Pulmonary artery endothelial cell (primary cell): ENCODE data around the gene EML1. TPM values are rescaled to one million over a fixed set of nuclear protein-coding genes. Genes with fewer than 3 reads are reported as not detected.
"Not testable (repeated sequence)": the region's sequence is repeated elsewhere in the genome, so short reads cannot be mapped to it uniquely, and the experiment has no call there.

Experiments used
- DNase-seq: peaks from one replicate; pipeline ENCODE4 v3.0.0-alpha.2; 2011; ENCODE audit warnings: low read depth, low spot score
- total RNA-seq: library from RNA; depleted of rRNA; stranded (reverse); fragments of >200 nt; gene quantifications from 2 replicates; pipeline ENCODE4 v1.2.3, GENCODE V29; 2014

EML1 gene
- total RNA-seq, 1 donor from 2014 or later = 71.6 TPM

- DNase-seq = peak; percentile 68
Measured at GRCh38 chr14:99755629-99756603, 37.3 kb upstream of the EML1 start.

- no peak for DNase-seq
Measured at GRCh38 chr14:99756796-99757195, 36.4 kb upstream of the EML1 start.

- DNase-seq = no peak
Measured at GRCh38 chr14:99757331-99758070, 35.7 kb upstream of the EML1 start.

GRCh38 chr14:99758121-99758821, 34.9 kb upstream of the EML1 start:
- no peak for DNase-seq

GRCh38 chr14:99758872-99759545, 34.2 kb upstream of the EML1 start:
- DNase-seq = no peak

- no peak for DNase-seq
Measured at GRCh38 chr14:99759546-99759925, 33.7 kb upstream of the EML1 start.

GRCh38 chr14:99760817-99761216, 32.4 kb upstream of the EML1 start:
- no peak for DNase-seq

- not testable (repeated sequence) for DNase-seq
Measured at GRCh38 chr14:99762911-99763310, 30.3 kb upstream of the EML1 start.

- no peak for DNase-seq
Measured at GRCh38 chr14:99763527-99764221, 29.5 kb upstream of the EML1 start.

GRCh38 chr14:99764222-99764706, 28.9 kb upstream of the EML1 start:
- no peak for DNase-seq

- no peak for DNase-seq
Measured at GRCh38 chr14:99768381-99768780, 24.8 kb upstream of the EML1 start.

GRCh38 chr14:99769123-99769522, 24.1 kb upstream of the EML1 start:
- DNase-seq = no peak

- DNase-seq = no peak
Measured at GRCh38 chr14:99769799-99770198, 23.4 kb upstream of the EML1 start.

- DNase-seq = no peak
Measured at GRCh38 chr14:99772371-99773283, 20.6 kb upstream of the EML1 start.

GRCh38 chr14:99773521-99774497, 19.4 kb upstream of the EML1 start:
- DNase-seq = no peak

GRCh38 chr14:99774556-99775307, 18.5 kb upstream of the EML1 start:
- DNase-seq = no peak

GRCh38 chr14:99775351-99775750, 17.9 kb upstream of the EML1 start:
- DNase-seq = no peak
